Keratinocyte (primary cell): ENCODE results near the gene FLYWCH2. TPM values are rescaled to one million over a fixed set of nuclear protein-coding genes. Genes with fewer than 3 reads are reported as not detected.
A peak's percentile ranks its signal among the peaks of the same experiment; 100 is the strongest.

Source experiments
- DNase-seq: peaks from one replicate; pipeline ENCODE4 v3.0.0-alpha.2; 2011; ENCODE audit warnings: low read depth, missing footprints, low spot score
- FAIRE-seq: peaks from 2 replicates; lab custom pipeline; 2011; peaks lifted over from hg19 to GRCh38; lab: Jason Lieb, UNC
- H2AFZ ChIP-seq: 2 replicates; pipeline ENCODE4 v1.6.0; 2012; ENCODE audit warnings: low read length, control low read depth, inconsistent platforms; ENCODE audit not compliant: control insufficient read depth
- H3K27ac ChIP-seq: 2 replicates; pipeline ENCODE4 v1.5.1; 2011; ENCODE audit warnings: low read length; ENCODE audit not compliant: control insufficient read depth, insufficient read depth
- H3K27me3 ChIP-seq: 3 replicates; pipeline ENCODE4 v1.6.0; 2011; ENCODE audit warnings: low read length; ENCODE audit not compliant: control insufficient read depth, insufficient read depth; ENCODE audit errors: extremely low read depth
- H3K36me3 ChIP-seq, 2 experiments: 2 replicates in 1 of 2; 3 replicates in 1 of 2; pipeline ENCODE4 v1.5.1; 2011; ENCODE audit warnings: low read length in 2 of 2, mild to moderate bottlenecking in 1 of 2; ENCODE audit not compliant: control insufficient read depth in 2 of 2, insufficient read depth in 2 of 2; ENCODE audit errors: extremely low read depth in 1 of 2
- H3K4me1 ChIP-seq: 3 replicates; pipeline ENCODE4 v1.5.1; 2011; ENCODE audit warnings: low read length; ENCODE audit not compliant: control insufficient read depth, insufficient read depth; ENCODE audit errors: extremely low read depth
- H3K4me2 ChIP-seq: 3 replicates; pipeline ENCODE4 v1.6.0; 2011; ENCODE audit warnings: low read depth, low read length; ENCODE audit not compliant: control insufficient read depth, insufficient read depth; ENCODE audit errors: extremely low read depth
- H3K4me3 ChIP-seq, 3 experiments: fragments of 200-600 bp in 1 of 3; sonication (generic) in 1 of 3; 2 replicates in 2 of 3; 3 replicates in 1 of 3; pipeline ENCODE4 v1.5.1; 2011 to 2016; ENCODE audit warnings: low read length in 3 of 3, mild to moderate bottlenecking in 3 of 3, control low read depth in 2 of 3, inconsistent platforms in 1 of 3, low read depth in 1 of 3, mixed read lengths in 1 of 3, mixed run types in 1 of 3, moderate library complexity in 1 of 3; ENCODE audit not compliant: control insufficient read depth in 2 of 3, insufficient read depth in 2 of 3; ENCODE audit errors: extremely low read depth in 1 of 3
- H3K79me2 ChIP-seq: 2 replicates; pipeline ENCODE4 v1.6.0; 2012; ENCODE audit warnings: low read length; ENCODE audit not compliant: control insufficient read depth, insufficient read depth
- H3K9ac ChIP-seq: 3 replicates; pipeline ENCODE4 v1.6.0; 2011; ENCODE audit warnings: low read length; ENCODE audit not compliant: control insufficient read depth, insufficient read depth; ENCODE audit errors: extremely low read depth
- H3K9me1 ChIP-seq: 3 replicates; pipeline ENCODE4 v1.6.0; 2011; ENCODE audit warnings: low read length; ENCODE audit not compliant: control insufficient read depth, insufficient read depth; ENCODE audit errors: extremely low read depth
- H3K9me3 ChIP-seq: 2 replicates; pipeline ENCODE4 v1.5.1; 2012; ENCODE audit warnings: low read depth, low read length; ENCODE audit not compliant: control insufficient read depth
- H4K20me1 ChIP-seq: 3 replicates; pipeline ENCODE4 v1.6.0; 2011; ENCODE audit warnings: low read length; ENCODE audit not compliant: control insufficient read depth, insufficient read depth; ENCODE audit errors: extremely low read depth
- CTCF ChIP-seq, 3 experiments: IDR thresholded peaks in 1 of 3; conservative IDR thresholded peaks in 1 of 3; optimal IDR thresholded peaks in 1 of 3; 2 replicates in 2 of 3; 3 replicates in 1 of 3; pipeline versions ENCODE3 to v1.5.1; 2011; ENCODE audit warnings: low read length in 3 of 3, mild to moderate bottlenecking in 3 of 3, moderate library complexity in 2 of 3, control low read depth in 1 of 3, inconsistent platforms in 1 of 3; ENCODE audit not compliant: insufficient read depth in 2 of 3; ENCODE audit errors: extremely low read depth in 1 of 3
- EZH2 ChIP-seq: IDR thresholded peaks from one replicate; pipeline ENCODE4 v1.6.1; 2012; ENCODE audit warnings: inconsistent platforms, mild to moderate bottlenecking, low read length, moderate library complexity
- dilution Hi-C: fragments of 300-500 bp; cut with MboI; formaldehyde crosslinking; loops from one replicate; pipeline ENCODE4 v1.7.0; 2020; ENCODE audit warnings: low sequenced_read_pairs; ENCODE audit not compliant: extremely low pct_ligation_motif_present
- polyA plus RNA-seq, 5 experiments: library from polyadenylated mRNA; depleted of rRNA in 3 of 5; stranded (reverse) in 3 of 5; stranded (forward) in 1 of 5; unstranded in 1 of 5; fragments of >200 nt; gene quantifications; 1 replicate in 1 of 5; 2 replicates in 3 of 5; 3 replicates in 1 of 5; pipeline versions ENCODE4 v1.2.1 to v1.2.3, GENCODE V29; 2011 to 2012; ENCODE audit warnings: missing spikeins in 2 of 5, low read depth in 1 of 5, low replicate concordance in 1 of 5

The FLYWCH2 gene
- polyA plus RNA-seq, 1 donor (not counting 4 experiments of a cell fraction or from before 2014, with no cell fraction given), result 10.1 TPM

- FAIRE-seq (no peak), DNase-seq (no peak)
- dilution Hi-C loops, result no loop called here
- Histone ChIP-seq H3K9me3 (no peaks in the 10 kb centered on the region), H3K27me3 (no peaks in the 10 kb centered on the region), H3K9me1 (no peaks in the 10 kb centered on the region), H3K4me3 (peak overlapping the region; percentile 68 to 98 (median 77)), H3K79me2 (peaks cover 3% of the 10 kb centered on the region), H3K4me1 (peaks cover 6% of the 10 kb centered on the region), H3K9ac (peak overlapping the region; percentile 80), H3K36me3 (no peaks in the 10 kb centered on the region), H3K4me2 (peak overlapping the region; percentile 84), H2AFZ (peak overlapping the region; percentile 61), H4K20me1 (no peaks in the 10 kb centered on the region), H3K27ac (peak overlapping the region; percentile 51)
- no peak for TF ChIP-seq EZH2
- TF ChIP-seq CTCF (optimal IDR thresholded peaks at IDR 0.05 in 1 of 3, IDR thresholded peaks at IDR 0.05 in 1 of 3, conservative IDR thresholded peaks at IDR 0.05 in 1 of 3; ENCODE audit: extremely low read depth in 1 of 3, insufficient read depth in 2 of 3, low read length in 3 of 3), result no peak
Observed at GRCh38 chr16:2883458-2883908, 468 bp downstream of the FLYWCH2 start.

GRCh38 chr16:2884041-2884451 is 1.0 kb downstream of the FLYWCH2 start:
- DNase-seq (no peak), FAIRE-seq (no peak)
- H3K4me3 ChIP-seq, result peak overlapping the region; percentile 68 to 98 (median 77)
- no peaks in the 10 kb centered on the region for H3K27me3 ChIP-seq
- H3K4me1 ChIP-seq, result peaks cover 6% of the 10 kb centered on the region
- dilution Hi-C loops, result no loop called here
- H3K4me2 ChIP-seq, result peak overlapping the region; percentile 84
- TF ChIP-seq EZH2 (no peak), CTCF (optimal IDR thresholded peaks at IDR 0.05 in 1 of 3, IDR thresholded peaks at IDR 0.05 in 1 of 3, conservative IDR thresholded peaks at IDR 0.05 in 1 of 3; ENCODE audit: extremely low read depth in 1 of 3, insufficient read depth in 2 of 3, low read length in 3 of 3) (no peak)
- peaks cover 3% of the 10 kb centered on the region for H3K79me2 ChIP-seq
- peak overlapping the region; percentile 0 for H2AFZ ChIP-seq
- H4K20me1 ChIP-seq, result no peaks in the 10 kb centered on the region
- H3K9me1 ChIP-seq, result no peaks in the 10 kb centered on the region
- H3K36me3 ChIP-seq, result no peaks in the 10 kb centered on the region
- H3K9ac ChIP-seq, result peak overlapping the region; percentile 80
- no peaks in the 10 kb centered on the region for H3K9me3 ChIP-seq
- H3K27ac ChIP-seq, result no peak overlapping the region
